ENCODE measurements around the gene PRELID3B.
A peak's percentile ranks its signal among the peaks of the same experiment; 100 is the strongest.

Gene PRELID3B

GRCh38 chr20:59069026-59069425, 26.4 kb upstream of the PRELID3B start:
- Histone ChIP-seq H3K9me3 (no peaks in the 10 kb centered on the region), H3K4me3 (no peak overlapping the region), H3K27me3 (ENCODE audit: low read depth) (0 out of 2 replicates have a peak, but pooled peaks cover 2% of the 10 kb centered on the region), H3K4me1 (peaks cover 3% of the 10 kb centered on the region; the same call in 1 of the 2 replicates), H3K36me3 (replicated peaks) (no peaks in the 10 kb centered on the region)
- in situ Hi-C loops (cut with MboI; ENCODE audit: low sequenced_read_pairs), result no loop called here
- DNase-seq (ENCODE audit: low spot score in 2 of 2), result no peak

DNA sequence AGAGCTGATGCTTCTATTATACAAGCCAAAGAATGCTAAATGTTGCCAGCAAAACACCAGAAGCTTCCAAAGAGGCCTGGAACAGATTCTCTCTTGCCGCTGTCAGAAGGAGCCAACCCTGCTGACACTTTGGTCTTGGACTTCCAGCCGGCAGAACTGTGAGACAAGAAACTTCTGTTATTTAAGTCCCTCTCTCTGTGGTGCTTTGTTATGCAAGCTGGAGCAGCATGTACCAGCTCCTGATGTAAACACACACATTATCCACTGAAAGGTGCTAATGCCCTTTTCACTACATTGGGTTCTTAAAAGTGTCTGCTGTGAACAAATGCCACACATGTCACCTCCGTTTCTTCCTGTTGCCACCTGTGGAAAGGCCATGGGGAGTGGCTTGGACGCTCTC, 25.9 kb upstream of the PRELID3B start:
- Histone ChIP-seq H3K4me3 (no peak overlapping the region), H3K27me3 (ENCODE audit: low read depth) (0 out of 2 replicates have a peak, but pooled peaks cover 2% of the 10 kb centered on the region), H3K4me1 (peaks cover 8% of the 10 kb centered on the region), H3K36me3 (replicated peaks) (no peaks in the 10 kb centered on the region), H3K9me3 (no peaks in the 10 kb centered on the region)
- in situ Hi-C loops (cut with MboI; ENCODE audit: low sequenced_read_pairs), result no loop called here
- no peak for DNase-seq (ENCODE audit: low spot score in 2 of 2)

DNA sequence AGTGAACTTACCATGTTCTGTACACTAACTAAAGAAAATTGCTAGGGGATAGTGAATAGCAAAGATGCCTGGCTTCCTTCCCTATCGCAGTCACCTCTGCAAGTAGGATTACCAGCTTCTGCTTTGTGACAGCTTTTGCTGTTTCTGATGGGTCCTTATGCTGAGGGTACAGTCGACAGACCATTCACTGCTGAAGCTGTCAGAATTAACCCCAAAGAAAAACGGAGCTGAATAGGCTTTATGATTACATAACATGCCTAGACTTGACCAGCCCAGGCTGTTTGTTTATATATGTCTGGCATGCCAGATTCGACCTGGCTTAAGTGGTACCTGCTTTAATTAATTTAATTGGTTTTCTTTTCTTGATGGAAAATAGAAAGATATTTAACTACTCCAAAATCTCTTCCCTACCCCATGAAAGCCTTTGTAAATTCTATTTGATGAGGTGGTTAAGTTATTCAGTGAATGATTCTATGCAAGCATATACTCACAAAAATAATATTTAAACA, 21.7 kb upstream of the PRELID3B start:
- Histone ChIP-seq H3K9me3 (no peaks in the 10 kb centered on the region), H3K27me3 (ENCODE audit: low read depth) (no peaks in the 10 kb centered on the region), H3K36me3 (replicated peaks) (no peaks in the 10 kb centered on the region), H3K4me1 (peaks cover 11% of the 10 kb centered on the region), H3K4me3 (no peak overlapping the region)
- peak; percentile 26 to 58 for DNase-seq (ENCODE audit: low spot score in 2 of 2)
- in situ Hi-C loops (cut with MboI; ENCODE audit: low sequenced_read_pairs), result no loop called here

- no peaks in the 10 kb centered on the region for H3K27me3 ChIP-seq (ENCODE audit: low read depth)
- no peaks in the 10 kb centered on the region for H3K36me3 ChIP-seq (replicated peaks)
- H3K4me3 ChIP-seq, result no peak overlapping the region
- H3K9me3 ChIP-seq, result no peaks in the 10 kb centered on the region
- peaks cover 11% of the 10 kb centered on the region for H3K4me1 ChIP-seq
- in situ Hi-C loops (cut with MboI; ENCODE audit: low sequenced_read_pairs), result no loop called here
- DNase-seq (ENCODE audit: low spot score in 2 of 2), result peak; percentile 16 to 20
Observed at GRCh38 chr20:59063358-59064213, 21.0 kb upstream of the PRELID3B start.

- DNase-seq (ENCODE audit: low spot score in 2 of 2), result no peak
- H3K36me3 ChIP-seq (replicated peaks), result no peaks in the 10 kb centered on the region
- no peaks in the 10 kb centered on the region for H3K27me3 ChIP-seq (ENCODE audit: low read depth)
- in situ Hi-C loops (cut with MboI; ENCODE audit: low sequenced_read_pairs), result no loop called here
- peaks cover 11% of the 10 kb centered on the region for H3K4me1 ChIP-seq
- H3K9me3 ChIP-seq, result no peaks in the 10 kb centered on the region
- no peak overlapping the region for H3K4me3 ChIP-seq
Observed at GRCh38 chr20:59062081-59062480, 19.5 kb upstream of the PRELID3B start.

GRCh38 chr20:59055302-59055701, 12.7 kb upstream of the PRELID3B start:
- no peaks in the 10 kb centered on the region for H3K9me3 ChIP-seq
- in situ Hi-C loops (cut with MboI; ENCODE audit: low sequenced_read_pairs), result no loop called here
- no peaks in the 10 kb centered on the region for H3K36me3 ChIP-seq (replicated peaks)
- no peak overlapping the region for H3K4me3 ChIP-seq
- DNase-seq (ENCODE audit: low spot score in 2 of 2), result no peak
- no peaks in the 10 kb centered on the region for H3K4me1 ChIP-seq
- peaks cover 16% of the 10 kb centered on the region for H3K27me3 ChIP-seq (ENCODE audit: low read depth)

- Histone ChIP-seq H3K4me3 (no peak overlapping the region), H3K4me1 (no peaks in the 10 kb centered on the region), H3K27me3 (ENCODE audit: low read depth) (peaks cover 22% of the 10 kb centered on the region), H3K36me3 (replicated peaks) (no peaks in the 10 kb centered on the region), H3K9me3 (no peaks in the 10 kb centered on the region)
- in situ Hi-C loops (cut with MboI; ENCODE audit: low sequenced_read_pairs), result no loop called here
- DNase-seq (ENCODE audit: low spot score in 2 of 2), result no peak
Observed at GRCh38 chr20:59051666-59052185, 9.1 kb upstream of the PRELID3B start.

DNA sequence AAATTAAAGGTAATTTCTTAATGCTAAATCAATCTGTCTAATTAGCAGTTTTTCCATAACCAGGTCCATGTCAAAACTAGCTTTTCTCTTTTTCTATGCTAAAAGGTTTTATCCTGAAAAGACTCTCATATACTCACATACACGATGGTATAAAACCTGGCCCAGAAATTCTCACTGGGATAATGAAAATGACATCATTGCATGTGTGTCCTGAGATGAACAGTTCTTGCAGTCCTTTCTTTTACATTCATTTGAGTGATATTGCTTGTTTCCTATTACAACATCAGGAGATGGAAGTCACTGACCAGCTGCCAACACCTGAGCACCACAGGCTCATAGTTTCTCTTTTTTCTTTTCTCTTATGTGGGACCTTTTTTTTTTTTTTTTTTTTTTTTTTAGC, 7.9 kb upstream of the PRELID3B start:
- no peak for DNase-seq (ENCODE audit: low spot score in 2 of 2)
- in situ Hi-C loops (cut with MboI; ENCODE audit: low sequenced_read_pairs), result no loop called here
- Histone ChIP-seq H3K4me3 (no peak overlapping the region), H3K36me3 (replicated peaks) (no peaks in the 10 kb centered on the region), H3K9me3 (no peaks in the 10 kb centered on the region), H3K27me3 (ENCODE audit: low read depth) (peaks cover 22% of the 10 kb centered on the region), H3K4me1 (no peaks in the 10 kb centered on the region)

- in situ Hi-C loops (cut with MboI; ENCODE audit: low sequenced_read_pairs), result loop anchor here (25.0 kb wide), 1 partner anchor 889 kb away; the partner anchor contains the start of genes FAM217B, PPP1R3D and SYCP2
- no peaks in the 10 kb centered on the region for H3K4me1 ChIP-seq
- H3K27me3 ChIP-seq (ENCODE audit: low read depth), result peaks cover 19% of the 10 kb centered on the region
- no peaks in the 10 kb centered on the region for H3K9me3 ChIP-seq
- no peak overlapping the region for H3K4me3 ChIP-seq
- no peaks in the 10 kb centered on the region for H3K36me3 ChIP-seq (replicated peaks)
- DNase-seq (ENCODE audit: low spot score in 2 of 2), result no peak
Observed at GRCh38 chr20:59048681-59049030, 6.1 kb upstream of the PRELID3B start.

GRCh38 chr20:59047938-59048680, 5.5 kb upstream of the PRELID3B start:
- Histone ChIP-seq H3K27me3 (ENCODE audit: low read depth) (peaks cover 15% of the 10 kb centered on the region), H3K9me3 (no peaks in the 10 kb centered on the region), H3K4me3 (no peak overlapping the region), H3K4me1 (peaks cover 4% of the 10 kb centered on the region), H3K36me3 (replicated peaks) (no peaks in the 10 kb centered on the region)
- DNase-seq (ENCODE audit: low spot score in 2 of 2), result no peak
- in situ Hi-C loops (cut with MboI; ENCODE audit: low sequenced_read_pairs), result loop anchor here (25.0 kb wide), 1 partner anchor 889 kb away; the partner anchor contains the start of genes FAM217B, PPP1R3D and SYCP2

DNA sequence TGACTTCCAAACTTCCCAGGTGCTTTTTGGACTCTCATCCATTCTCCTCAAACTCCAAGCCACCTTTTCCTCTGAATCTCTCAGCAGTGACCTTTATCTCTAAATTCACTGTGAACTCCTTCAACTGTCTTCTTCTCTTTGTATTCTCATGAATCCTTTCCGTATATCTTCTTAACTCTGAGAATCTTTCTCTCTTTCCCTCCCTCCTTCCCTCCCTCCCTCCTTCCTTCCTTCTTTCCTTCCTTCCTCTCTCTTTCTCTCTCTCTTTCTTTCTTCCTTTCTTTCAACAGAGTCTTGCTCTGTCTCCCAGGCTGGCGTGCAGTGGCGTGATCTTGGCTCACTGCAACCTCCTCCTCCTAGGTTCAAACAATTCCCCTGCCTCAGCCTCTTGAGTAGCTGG, 4.3 kb upstream of the PRELID3B start:
- H3K4me3 ChIP-seq, result no peak overlapping the region
- H3K4me1 ChIP-seq, result peaks cover 9% of the 10 kb centered on the region
- H3K36me3 ChIP-seq (replicated peaks), result peaks cover under 1% of the 10 kb centered on the region; the same call in 1 of the 2 replicates
- no peak for DNase-seq (ENCODE audit: low spot score in 2 of 2)
- H3K27me3 ChIP-seq (ENCODE audit: low read depth), result peaks cover 6% of the 10 kb centered on the region; the same call in 1 of the 2 replicates
- no peaks in the 10 kb centered on the region for H3K9me3 ChIP-seq
- in situ Hi-C loops (cut with MboI; ENCODE audit: low sequenced_read_pairs), result loop anchor here (25.0 kb wide), 1 partner anchor 890 kb away; the partner anchor contains the start of genes FAM217B, PPP1R3D and SYCP2

- Histone ChIP-seq H3K4me1 (peaks cover 21% of the 10 kb centered on the region), H3K36me3 (replicated peaks) (peaks cover 14% of the 10 kb centered on the region), H3K4me3 (no peak overlapping the region), H3K27me3 (ENCODE audit: low read depth) (peaks cover 6% of the 10 kb centered on the region; the same call in 1 of the 2 replicates), H3K9me3 (no peaks in the 10 kb centered on the region)
- no peak for DNase-seq (ENCODE audit: low spot score in 2 of 2)
- in situ Hi-C loops (cut with MboI; ENCODE audit: low sequenced_read_pairs), result loop anchor here (25.0 kb wide), 1 partner anchor 893 kb away; the partner anchor contains the start of genes FAM217B, PPP1R3D and SYCP2
Observed at GRCh38 chr20:59044796-59045195, 2.2 kb upstream of the PRELID3B start.

GRCh38 chr20:59044295-59044694, 1.7 kb upstream of the PRELID3B start:
- peaks cover 14% of the 10 kb centered on the region for H3K36me3 ChIP-seq (replicated peaks)
- peaks cover under 1% of the 10 kb centered on the region; the same call in 1 of the 2 replicates for H3K27me3 ChIP-seq (ENCODE audit: low read depth)
- peaks cover 25% of the 10 kb centered on the region for H3K4me1 ChIP-seq
- no peaks in the 10 kb centered on the region for H3K9me3 ChIP-seq
- H3K4me3 ChIP-seq, result no peak overlapping the region
- no peak for DNase-seq (ENCODE audit: low spot score in 2 of 2)
- in situ Hi-C loops (cut with MboI; ENCODE audit: low sequenced_read_pairs), result loop anchor here (25.0 kb wide), 1 partner anchor 893 kb away; the partner anchor contains the start of genes FAM217B, PPP1R3D and SYCP2
